GM23248 (cell line): ENCODE results near the gene AP3S2.

Experiments
- EZH2 ChIP-seq: fragments of 200-600 bp; sonication (generic); IDR thresholded peaks from 2 replicates; pipeline ENCODE4 v1.6.1; 2018; ENCODE audit warnings: antibody characterized with exemption, mild to moderate bottlenecking; ENCODE audit not compliant: insufficient read depth, poor library complexity, severe bottlenecking
- EZH2phosphoT487 ChIP-seq: fragments of 200-600 bp; sonication (generic); IDR thresholded peaks from 2 replicates; pipeline ENCODE4 v1.6.1; 2018; ENCODE audit warnings: antibody characterized with exemption, moderate library complexity, mild to moderate bottlenecking, low read depth; ENCODE audit not compliant: insufficient read depth

DNA sequence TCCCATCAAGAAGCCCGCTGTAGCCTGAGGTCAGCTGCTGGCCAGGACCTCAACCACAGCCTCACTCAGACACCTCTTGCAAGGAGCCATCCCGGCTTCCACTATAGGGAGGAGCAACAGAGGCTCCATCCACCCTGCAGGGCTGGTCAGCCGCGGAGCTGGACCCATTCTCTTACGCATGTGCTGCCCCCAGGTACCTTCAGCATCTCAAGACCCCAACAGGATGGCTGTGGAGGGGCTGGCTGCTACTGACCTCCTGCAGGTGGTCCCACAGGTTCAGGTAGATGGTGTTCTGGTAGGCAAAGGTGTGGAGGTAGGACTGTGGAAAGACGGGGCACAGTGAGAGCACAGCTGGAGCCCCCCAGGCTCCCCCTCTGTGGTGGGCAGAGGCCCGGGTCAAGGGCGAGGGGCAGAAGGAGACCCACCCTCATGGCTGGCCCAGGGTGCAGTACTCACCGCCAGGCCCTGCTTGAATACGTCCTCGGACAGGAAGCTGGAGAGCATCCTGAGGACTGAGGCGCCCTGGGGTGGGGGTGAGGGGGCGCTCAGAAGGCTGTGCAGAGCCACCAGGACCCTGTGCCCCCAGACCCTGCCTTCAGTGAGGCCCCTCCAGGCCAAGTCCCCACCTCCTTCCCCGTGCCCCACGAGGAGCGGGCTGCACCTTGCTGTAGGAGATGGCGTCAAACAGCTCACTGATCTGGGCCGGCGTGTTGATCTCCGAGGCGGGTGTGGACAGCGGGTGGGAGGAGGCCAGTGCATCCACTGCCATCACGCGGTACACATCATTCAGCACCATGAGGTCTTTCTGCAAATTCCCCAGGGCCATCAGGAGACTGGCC is 90.6 kb downstream of the AP3S2 start:
- TF ChIP-seq EZH2 (no peak), EZH2phosphoT487 (no peak)
